Ammon's horn (tissue), 1 donor: ENCODE measurements around the gene G3BP1.
"Not testable (repeated sequence)": the region's sequence is repeated elsewhere in the genome, so short reads cannot be mapped to it uniquely, and the experiment has no call there.

Source experiments
- DNase-seq: peaks from one replicate; pipeline ENCODE4 v3.0.0-alpha.2; 2016; ENCODE audit warnings: low spot score

G3BP1 gene

GRCh38 chr5:151771259-151772028 lies at the start of gene G3BP1:
TSS of gene G3BP1 (plus strand) at chr5:151771954. CDS start at chr5:151786621, 14,667 bp downstream.
- DNase-seq: peak; percentile 100

DNA sequence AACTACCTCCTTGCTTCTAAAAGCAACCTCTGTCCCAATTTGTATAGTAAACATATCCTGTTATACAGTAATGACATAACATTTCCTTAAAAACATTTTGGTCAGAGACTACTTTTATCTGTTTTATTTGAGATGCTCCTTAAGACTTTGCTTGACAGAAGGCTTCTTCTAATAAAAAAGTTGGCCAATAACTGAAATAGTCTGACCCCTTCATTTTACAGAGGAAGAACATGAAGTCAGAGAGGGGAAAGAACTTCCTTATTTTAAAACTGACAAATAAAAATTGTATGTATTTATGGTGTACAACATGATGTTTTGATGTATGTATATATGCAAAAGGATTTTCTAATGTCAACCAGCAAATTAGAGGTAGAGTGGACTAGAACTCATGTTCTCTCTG lies 49.2 kb upstream of the G3BP1 start:
- DNase-seq: no peak

DNA sequence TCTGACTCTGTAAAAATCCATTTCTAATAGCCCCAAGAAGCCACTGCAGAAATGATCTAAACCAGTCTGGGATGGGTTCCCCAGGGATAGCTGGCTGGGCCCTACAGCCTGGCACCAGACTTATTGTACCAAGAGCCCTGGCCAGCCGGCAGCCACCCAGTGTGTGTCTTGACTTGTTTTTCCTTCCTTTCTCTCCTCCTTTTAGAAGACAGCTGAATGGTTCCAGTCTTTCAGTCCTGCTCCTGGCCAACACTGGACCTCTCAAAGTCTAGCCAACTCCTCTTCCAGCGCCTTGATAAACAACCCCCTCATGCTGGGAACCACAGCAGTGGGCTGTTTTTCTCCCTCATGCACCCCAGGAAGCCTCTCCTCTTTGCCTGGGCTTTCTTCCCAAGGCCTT lies 47.4 kb upstream of the G3BP1 start:
- DNase-seq: peak; percentile 59

DNA sequence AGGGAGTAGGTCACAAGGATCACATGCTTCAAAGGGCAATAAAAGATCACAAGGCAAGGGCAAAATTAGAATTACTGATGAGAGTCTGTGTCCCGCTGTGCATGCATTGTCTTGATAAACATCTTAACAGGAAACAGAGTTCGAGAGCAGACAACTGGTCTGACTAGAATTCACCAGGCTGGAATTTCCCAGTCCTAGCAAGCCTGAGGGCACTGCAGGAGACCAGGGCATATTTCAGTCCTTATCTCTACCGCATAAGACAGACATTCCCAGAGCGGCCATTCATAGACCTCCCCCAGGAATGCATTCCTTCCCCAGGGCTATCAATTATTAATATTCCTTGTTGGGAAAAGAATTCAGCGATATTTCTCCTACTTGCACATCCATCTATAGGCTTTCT lies 42.2 kb upstream of the G3BP1 start:
- not testable (repeated sequence) for DNase-seq

- DNase-seq: no peak
These were observed 41.4 kb upstream of the G3BP1 start for GRCh38 chr5:151730381-151730780.

GRCh38 chr5:151733358-151734063 lies 38.2 kb upstream of the G3BP1 start:
- DNase-seq: no peak

- no peak for DNase-seq
These were observed 37.7 kb upstream of the G3BP1 start for GRCh38 chr5:151734064-151734408.

DNA sequence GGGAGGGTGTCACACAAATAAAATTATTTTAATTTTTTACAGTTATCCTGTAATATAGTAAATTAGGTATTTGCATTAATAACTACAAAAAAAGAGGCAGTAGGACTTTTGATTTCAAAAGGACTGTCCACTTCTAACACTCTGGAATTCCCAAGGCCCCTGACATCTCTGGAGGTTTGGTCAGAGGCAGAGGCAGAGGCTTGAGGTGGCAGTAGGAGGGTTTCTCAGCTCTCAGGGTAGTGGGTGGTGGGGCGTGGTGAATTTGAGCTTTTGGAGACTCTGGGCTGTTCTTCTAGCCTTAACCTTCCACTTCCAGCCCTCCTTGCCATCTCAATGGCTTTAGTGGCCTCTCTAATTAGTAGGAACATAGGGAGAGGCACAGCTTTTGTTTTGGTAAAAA lies 36.1 kb upstream of the G3BP1 start:
- DNase-seq: no peak

DNA sequence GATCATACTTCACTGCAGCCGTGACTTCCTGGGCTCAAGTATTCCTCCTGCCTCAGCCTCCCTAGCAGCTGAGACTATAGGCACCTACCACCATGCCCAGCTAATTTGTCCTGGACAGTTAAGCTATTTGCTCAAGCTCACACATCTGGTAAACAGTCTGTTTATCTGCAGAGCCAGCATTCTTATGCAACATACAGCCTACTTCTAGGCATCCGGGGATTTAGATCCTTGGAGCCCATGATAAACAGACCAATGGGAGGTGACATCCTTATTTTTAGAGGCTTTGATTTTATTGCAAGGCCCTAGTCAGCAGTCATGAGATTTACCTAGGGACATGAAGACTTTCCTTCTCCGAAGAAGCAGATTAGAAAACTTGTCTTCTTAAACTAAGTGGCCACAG lies 34.3 kb upstream of the G3BP1 start:
- DNase-seq: no peak

GRCh38 chr5:151738125-151738848 lies 33.5 kb upstream of the G3BP1 start:
- DNase-seq: no peak

- DNase-seq: no peak
These were observed 32.4 kb upstream of the G3BP1 start for GRCh38 chr5:151739395-151739794.

DNA sequence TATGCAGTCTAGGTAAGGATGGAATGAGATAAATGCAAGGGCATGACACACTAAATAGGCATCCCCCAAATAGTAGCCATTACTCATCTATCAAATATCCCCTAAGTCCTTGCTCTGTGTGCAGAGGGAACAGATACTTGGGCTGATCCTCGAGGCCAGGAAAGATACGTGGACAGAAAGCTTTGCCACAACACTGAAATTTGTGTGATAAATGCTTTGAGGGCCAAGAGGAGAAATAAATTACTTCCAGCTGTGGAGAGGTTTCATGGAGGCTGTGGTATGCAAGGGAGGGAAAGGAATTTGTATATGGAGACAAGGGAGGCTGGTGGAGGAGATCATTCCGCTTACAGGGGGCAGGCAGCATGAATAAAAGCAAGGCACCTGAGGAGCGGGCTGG lies 31.8 kb upstream of the G3BP1 start:
- DNase-seq: no peak

- DNase-seq: peak; percentile 80
These were observed 31.3 kb upstream of the G3BP1 start for GRCh38 chr5:151740336-151740942.

DNA sequence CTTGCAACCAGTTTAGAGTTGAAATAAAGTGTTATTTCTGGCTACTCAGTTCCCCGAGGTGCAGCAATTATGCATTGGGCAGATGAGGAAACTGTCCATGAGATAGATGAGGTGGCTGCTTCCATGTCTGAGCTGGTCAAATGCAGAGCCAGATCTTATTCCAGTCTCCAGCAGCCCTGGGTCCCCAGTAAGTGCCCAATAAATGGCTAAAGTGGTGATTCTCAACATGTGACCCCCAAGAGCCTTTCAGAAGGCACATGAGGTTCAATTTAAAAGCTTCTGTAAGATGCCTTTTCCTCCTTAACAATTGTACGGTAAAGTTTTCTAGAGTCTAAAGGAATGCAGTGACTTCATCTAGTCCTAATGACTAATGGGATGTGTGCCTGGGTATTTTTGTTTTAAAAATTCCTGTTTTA lies 30.8 kb upstream of the G3BP1 start:
- DNase-seq: no peak

DNA sequence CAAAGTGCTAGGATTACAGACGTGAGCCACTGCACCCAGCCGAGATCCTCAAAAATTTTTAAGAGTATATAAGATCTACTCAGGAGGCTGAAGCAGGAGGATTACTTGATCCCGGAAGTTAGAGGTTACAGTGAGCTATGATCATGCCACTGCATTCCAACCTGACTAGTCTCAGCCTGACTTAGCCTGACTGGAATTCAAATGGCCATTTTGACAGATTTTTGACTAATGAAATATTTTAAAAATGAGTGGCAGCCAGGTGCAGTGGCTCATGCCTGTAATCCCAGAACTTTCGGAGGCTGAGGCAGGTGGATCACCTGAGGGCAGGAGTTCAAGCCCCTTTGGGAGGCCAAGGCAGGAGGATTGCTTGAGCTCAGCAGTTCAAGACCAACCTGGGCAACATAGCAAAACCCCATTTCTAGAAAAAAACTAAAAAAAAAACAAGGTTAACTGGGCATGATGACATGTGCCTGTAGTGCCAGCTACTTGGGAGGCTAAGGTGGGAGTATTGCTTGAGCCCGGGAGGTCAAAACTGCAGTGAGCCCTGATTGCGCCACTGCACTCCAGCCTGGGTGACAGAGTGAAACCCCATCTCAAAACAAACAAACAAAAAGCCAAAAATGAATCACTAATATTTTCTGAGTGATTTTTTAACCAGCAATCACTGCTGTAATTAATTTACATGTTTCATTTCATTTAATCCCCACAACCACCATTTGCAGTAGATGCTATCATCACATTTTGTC lies 29.9 kb upstream of the G3BP1 start:
- DNase-seq: no peak

DNA sequence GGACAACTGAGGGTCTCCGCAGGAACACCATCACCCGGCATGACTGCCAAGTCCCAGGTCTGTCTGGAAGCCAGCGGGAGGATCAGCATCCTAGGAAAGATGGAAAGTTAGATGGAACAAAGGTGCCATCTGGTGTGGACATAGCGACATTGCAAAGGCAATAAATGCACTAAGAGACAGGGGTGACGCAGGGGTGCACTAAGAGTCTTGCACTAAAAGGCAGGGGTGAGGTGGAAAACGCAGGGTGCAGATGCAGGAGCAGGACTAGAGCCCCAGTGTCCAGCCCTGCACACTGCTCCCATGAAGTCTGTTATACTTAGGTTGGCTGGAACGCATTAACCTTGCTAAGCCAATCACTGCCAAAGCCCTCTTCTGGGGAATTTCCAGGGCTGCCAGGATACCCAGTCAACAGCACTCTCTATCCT lies 28.9 kb upstream of the G3BP1 start:
- DNase-seq: peak; percentile 83

- DNase-seq: no peak
These were observed 28.2 kb upstream of the G3BP1 start for GRCh38 chr5:151743530-151743929.

DNA sequence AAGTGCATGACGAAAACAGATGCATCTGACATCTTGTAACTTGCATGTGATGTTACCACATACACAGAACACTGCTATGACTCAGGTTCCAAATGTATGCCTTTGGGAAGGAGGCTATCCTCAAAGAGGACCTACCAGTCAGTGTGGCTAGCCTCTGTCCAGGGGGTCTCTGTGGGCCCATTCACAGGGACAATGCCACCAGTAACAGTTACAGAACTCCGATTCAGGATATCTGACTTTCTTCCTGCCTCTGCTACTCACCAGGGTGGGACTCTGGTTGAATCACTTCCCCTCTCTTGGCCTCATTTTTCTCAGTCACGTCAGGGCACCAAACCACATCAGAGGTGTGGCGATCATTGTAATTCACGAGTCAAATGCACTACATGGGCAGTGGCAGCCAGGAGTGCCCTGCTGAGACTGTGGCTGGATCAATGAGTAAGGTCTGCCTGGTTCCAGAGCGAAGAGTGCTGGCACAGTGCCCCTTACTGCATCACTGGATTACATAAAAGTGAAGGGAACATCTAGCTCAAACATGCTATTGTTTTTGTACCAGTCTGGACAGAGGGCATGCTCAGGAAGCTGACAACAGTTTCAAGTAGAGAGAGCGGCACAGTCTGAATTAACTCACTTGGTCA lies 26.6 kb upstream of the G3BP1 start:
- DNase-seq: peak; percentile 93

DNA sequence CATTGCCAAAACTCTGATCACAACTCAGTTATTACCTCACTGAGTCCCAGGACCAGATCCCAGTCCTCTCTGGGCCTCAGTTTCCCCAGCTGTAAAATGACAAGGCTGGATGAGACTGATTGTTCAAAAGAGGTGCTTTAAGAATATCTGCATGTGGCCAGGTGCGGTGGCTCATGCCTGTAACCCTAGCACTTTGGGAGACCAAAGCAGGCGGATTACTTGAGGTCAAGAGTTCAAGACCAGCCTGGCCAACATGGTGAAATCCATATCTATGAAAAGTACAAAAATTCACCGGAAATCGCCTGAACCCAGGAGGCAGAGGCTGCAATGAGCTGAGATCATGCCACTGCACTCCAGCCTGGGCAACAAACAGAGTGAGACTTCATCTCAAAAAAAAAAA lies 21.6 kb upstream of the G3BP1 start:
- DNase-seq: no peak

DNA sequence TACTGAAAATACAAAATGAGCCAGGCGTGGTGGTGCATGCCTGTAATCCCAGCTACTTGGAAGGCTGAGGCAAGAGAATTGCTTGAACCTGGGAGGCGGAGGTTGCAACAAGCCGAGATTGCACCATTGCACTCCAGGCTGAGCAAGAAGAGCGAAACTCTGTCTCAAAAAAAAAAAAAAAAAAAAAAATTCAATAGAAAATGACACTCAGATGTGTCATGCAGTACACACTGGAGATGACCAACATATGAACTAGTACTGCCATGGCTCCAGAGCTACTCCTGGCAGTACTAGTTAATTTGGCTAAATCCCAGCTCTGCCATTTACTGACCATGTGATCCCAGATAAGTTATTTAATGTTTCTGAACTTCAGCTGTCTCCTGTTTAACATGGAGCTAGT lies 20.7 kb upstream of the G3BP1 start:
- no peak for DNase-seq

DNA sequence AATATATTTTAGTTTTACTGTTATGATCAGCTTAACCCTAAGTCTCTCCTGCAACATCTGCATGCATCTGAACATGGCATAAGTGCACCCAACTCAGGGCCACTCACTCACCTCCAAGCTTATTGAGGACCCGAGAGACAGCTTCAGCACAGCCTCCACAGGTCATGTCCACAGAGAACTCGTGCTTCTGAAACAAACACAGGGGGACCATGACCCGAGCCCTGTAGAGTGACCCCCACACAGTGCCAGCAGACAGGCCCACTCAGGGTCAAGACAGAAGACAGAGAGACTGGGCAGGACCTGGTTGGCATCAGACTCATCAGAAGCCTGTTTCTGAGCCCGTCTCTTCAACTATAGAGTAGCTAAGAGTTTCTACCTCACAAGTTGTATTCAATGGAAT lies 20.2 kb upstream of the G3BP1 start:
- DNase-seq: no peak
